ENCODE data around the gene MACROD2.

MACROD2 gene

DNA sequence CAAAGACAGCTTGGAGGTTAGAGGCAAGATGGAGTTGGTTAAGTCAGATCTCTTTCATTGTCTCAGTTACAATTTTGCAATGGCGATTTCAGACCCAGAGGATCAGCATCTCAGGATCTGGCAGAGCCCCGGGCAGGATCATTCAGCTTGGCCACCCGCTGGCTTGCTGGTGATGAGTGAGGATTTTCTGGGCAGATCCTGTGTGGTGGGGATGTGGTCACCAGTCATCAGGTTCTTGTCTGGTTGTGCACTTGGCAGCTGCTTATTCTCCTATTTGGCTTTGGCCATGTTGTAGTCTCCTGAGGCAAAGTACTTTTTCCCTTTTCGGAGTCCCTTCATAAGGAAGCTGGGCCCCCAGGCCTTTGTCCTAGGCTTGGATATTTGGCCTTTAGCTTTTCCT lies 1624.0 kb downstream of the MACROD2 start:
- no peak for TF ChIP-seq TAF1 (IDR thresholded peaks at IDR 0.05; ENCODE audit: borderline replicate concordance, insufficient read depth, low read length)
- no peak for TF ChIP-seq POLR2AphosphoS5 (IDR thresholded peaks at IDR 0.05; ENCODE audit: low read depth, low read length)

DNA sequence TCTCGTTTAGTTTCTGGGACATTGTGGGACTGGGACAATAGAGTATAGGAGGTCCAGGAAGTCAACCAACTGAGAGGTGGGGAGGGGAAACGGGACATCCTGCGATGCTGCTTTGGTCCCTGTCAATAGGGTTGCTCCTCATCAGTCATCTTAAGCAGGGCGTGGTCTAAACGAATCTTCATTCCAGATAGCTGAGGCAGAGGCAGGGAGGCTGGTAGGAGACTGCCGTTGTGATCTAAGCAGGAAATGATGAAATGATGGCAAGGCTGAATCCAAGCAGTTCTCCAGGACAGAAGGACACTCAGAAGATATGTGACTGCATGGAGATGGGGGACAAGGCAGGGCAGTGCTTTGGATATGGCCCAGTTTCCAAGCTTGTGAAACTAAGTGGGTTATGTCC lies 1624.5 kb downstream of the MACROD2 start:
- TF ChIP-seq FOXP2 (optimal IDR thresholded peaks at IDR 0.05; ENCODE audit: borderline replicate concordance, extremely low read depth, extremely low read length, insufficient read depth) (no peak), POLR2AphosphoS5 (IDR thresholded peaks at IDR 0.05; ENCODE audit: low read depth, low read length) (no peak), SIN3A (IDR thresholded peaks at IDR 0.05; ENCODE audit: borderline replicate concordance, insufficient read depth, low read length) (no peak), TAF1 (IDR thresholded peaks at IDR 0.05; ENCODE audit: borderline replicate concordance, insufficient read depth, low read length) (no peak)
- TF ChIP-seq, protein P1, sequence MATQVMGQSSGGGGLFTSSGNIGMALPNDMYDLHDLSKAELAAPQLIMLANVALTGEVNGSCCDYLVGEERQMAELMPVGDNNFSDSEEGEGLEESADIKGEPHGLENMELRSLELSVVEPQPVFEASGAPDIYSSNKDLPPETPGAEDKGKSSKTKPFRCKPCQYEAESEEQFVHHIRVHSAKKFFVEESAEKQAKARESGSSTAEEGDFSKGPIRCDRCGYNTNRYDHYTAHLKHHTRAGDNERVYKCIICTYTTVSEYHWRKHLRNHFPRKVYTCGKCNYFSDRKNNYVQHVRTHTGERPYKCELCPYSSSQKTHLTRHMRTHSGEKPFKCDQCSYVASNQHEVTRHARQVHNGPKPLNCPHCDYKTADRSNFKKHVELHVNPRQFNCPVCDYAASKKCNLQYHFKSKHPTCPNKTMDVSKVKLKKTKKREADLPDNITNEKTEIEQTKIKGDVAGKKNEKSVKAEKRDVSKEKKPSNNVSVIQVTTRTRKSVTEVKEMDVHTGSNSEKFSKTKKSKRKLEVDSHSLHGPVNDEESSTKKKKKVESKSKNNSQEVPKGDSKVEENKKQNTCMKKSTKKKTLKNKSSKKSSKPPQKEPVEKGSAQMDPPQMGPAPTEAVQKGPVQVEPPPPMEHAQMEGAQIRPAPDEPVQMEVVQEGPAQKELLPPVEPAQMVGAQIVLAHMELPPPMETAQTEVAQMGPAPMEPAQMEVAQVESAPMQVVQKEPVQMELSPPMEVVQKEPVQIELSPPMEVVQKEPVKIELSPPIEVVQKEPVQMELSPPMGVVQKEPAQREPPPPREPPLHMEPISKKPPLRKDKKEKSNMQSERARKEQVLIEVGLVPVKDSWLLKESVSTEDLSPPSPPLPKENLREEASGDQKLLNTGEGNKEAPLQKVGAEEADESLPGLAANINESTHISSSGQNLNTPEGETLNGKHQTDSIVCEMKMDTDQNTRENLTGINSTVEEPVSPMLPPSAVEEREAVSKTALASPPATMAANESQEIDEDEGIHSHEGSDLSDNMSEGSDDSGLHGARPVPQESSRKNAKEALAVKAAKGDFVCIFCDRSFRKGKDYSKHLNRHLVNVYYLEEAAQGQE (IDR thresholded peaks at IDR 0.05; ENCODE audit: insufficient read depth in 1 of 2, low read depth in 2 of 2, low read length in 2 of 2) = no peak

DNA sequence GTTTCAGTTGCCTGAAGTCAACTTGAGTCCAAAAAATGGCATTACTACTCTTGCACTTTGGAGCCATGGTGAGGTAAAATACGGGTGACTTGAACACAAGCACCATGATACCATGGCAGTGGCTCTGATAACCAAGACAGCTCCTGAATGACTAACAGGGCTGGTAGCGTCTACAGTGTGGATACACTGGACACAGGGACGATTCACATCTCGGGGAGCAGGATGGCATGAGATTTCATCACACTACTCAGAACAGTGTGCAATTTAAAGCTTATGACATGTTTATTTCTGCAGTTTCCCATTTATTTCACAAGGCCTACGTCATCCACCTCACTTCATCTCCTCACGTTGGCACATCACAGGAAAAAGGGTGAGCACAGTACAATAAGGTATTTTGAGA lies 1627.1 kb downstream of the MACROD2 start:
- TF ChIP-seq, protein P1 (IDR thresholded peaks at IDR 0.05; ENCODE audit: insufficient read depth in 1 of 2, low read depth in 2 of 2, low read length in 2 of 2) = no peak
- TF ChIP-seq FOXP2 (optimal IDR thresholded peaks at IDR 0.05; ENCODE audit: borderline replicate concordance, extremely low read depth, extremely low read length, insufficient read depth) = no peak
- TF ChIP-seq SIN3A (IDR thresholded peaks at IDR 0.05; ENCODE audit: borderline replicate concordance, insufficient read depth, low read length) = no peak
- TF ChIP-seq POLR2AphosphoS5 (IDR thresholded peaks at IDR 0.05; ENCODE audit: low read depth, low read length) = no peak
- TF ChIP-seq TAF1 (IDR thresholded peaks at IDR 0.05; ENCODE audit: borderline replicate concordance, insufficient read depth, low read length) = no peak

DNA sequence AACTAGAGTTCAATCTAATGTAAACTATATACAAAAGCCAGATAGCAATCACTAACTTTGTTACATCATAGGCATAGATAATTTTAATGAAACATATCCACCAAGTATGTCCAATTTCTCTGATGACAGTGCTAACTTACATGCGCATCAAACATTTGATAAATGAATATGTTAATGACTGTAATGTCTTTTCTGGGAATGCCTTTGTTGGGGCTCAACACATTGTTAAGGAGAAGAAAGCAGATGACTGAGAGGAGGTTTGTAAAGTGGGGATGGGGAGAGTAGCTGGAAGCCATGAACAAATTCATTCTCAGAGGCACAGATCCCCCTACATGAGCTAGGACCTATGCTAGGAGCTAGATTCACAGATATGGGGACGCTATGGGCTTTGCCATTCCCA lies 1627.9 kb downstream of the MACROD2 start:
- no peak for TF ChIP-seq SIN3A (IDR thresholded peaks at IDR 0.05; ENCODE audit: borderline replicate concordance, insufficient read depth, low read length)
- TF ChIP-seq POLR2AphosphoS5 (IDR thresholded peaks at IDR 0.05; ENCODE audit: low read depth, low read length) = no peak
- TF ChIP-seq TAF1 (IDR thresholded peaks at IDR 0.05; ENCODE audit: borderline replicate concordance, insufficient read depth, low read length) = no peak
- TF ChIP-seq, protein P1 (IDR thresholded peaks at IDR 0.05; ENCODE audit: insufficient read depth in 1 of 2, low read depth in 2 of 2, low read length in 2 of 2) = no peak
- TF ChIP-seq FOXP2 (optimal IDR thresholded peaks at IDR 0.05; ENCODE audit: borderline replicate concordance, extremely low read depth, extremely low read length, insufficient read depth) = no peak

DNA sequence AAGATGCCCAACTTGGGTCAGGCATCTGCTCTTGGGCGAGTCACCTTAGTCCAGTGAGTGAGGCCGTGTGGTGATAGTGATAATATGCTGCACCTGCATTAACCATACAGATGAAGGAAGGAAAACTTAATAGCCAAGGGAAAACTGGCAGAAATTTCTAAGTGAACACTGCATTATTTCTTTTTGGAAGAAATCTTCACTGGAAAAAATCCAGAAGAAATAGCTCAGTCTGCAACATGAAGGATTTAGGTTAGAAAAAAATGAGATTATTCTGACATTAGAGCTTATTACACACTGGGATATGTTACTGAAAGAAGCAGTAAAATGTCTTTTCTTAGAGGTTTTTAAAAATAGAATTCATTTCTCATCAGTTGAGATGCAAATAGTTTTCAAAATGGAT lies 1630.7 kb downstream of the MACROD2 start:
- TF ChIP-seq TAF1 (IDR thresholded peaks at IDR 0.05; ENCODE audit: borderline replicate concordance, insufficient read depth, low read length) (no peak), POLR2AphosphoS5 (IDR thresholded peaks at IDR 0.05; ENCODE audit: low read depth, low read length) (no peak), SIN3A (IDR thresholded peaks at IDR 0.05; ENCODE audit: borderline replicate concordance, insufficient read depth, low read length) (no peak), FOXP2 (optimal IDR thresholded peaks at IDR 0.05; ENCODE audit: borderline replicate concordance, extremely low read depth, extremely low read length, insufficient read depth) (no peak)
- TF ChIP-seq, protein P1 (IDR thresholded peaks at IDR 0.05; ENCODE audit: insufficient read depth in 1 of 2, low read depth in 2 of 2, low read length in 2 of 2) = no peak
